DOHH2 (cell line): ENCODE measurements around the gene CDH4.

Source experiments
- H3F3A ChIP-seq: fragments of 200-600 bp; sonication (generic), shearing (Covaris generic); 2 replicates; pipeline ENCODE4 v1.6.0; 2016; ENCODE audit warnings: antibody characterized with exemption, mild to moderate bottlenecking; ENCODE audit not compliant: control insufficient read depth, insufficient read depth
- H3K27ac ChIP-seq: fragments of 200-600 bp; sonication (generic); 2 replicates; pipeline ENCODE4 v1.5.1; 2014; ENCODE audit warnings: low read depth, mild to moderate bottlenecking, low read length, moderate library complexity
- H3K27me3 ChIP-seq: fragments of 200-600 bp; sonication (generic); 2 replicates; pipeline ENCODE4 v1.6.1; 2014; ENCODE audit warnings: mild to moderate bottlenecking, low read length, mixed read lengths; ENCODE audit not compliant: control insufficient read depth
- H3K36me3 ChIP-seq: fragments of 200-600 bp; sonication (generic); 2 replicates; pipeline ENCODE4 v1.6.1; 2014; ENCODE audit warnings: mild to moderate bottlenecking, low read length, moderate library complexity, mixed read lengths; ENCODE audit not compliant: control insufficient read depth
- H3K4me1 ChIP-seq: fragments of 200-600 bp; sonication (generic); 2 replicates; pipeline ENCODE4 v1.6.1; 2014; ENCODE audit warnings: mild to moderate bottlenecking, low read length, mixed read lengths; ENCODE audit not compliant: control insufficient read depth
- H3K4me2 ChIP-seq: fragments of 200-600 bp; sonication (generic); 2 replicates; pipeline ENCODE4 v1.6.0; 2014; ENCODE audit warnings: mild to moderate bottlenecking, low read length, moderate library complexity
- H3K4me3 ChIP-seq: fragments of 200-600 bp; sonication (generic); 2 replicates; pipeline ENCODE4 v1.5.1; 2014; ENCODE audit warnings: mild to moderate bottlenecking, low read length, mixed read lengths
- H3K79me2 ChIP-seq: fragments of 200-600 bp; sonication (generic); 2 replicates; pipeline ENCODE4 v1.6.1; 2014; ENCODE audit warnings: mild to moderate bottlenecking, low read length, mixed read lengths; ENCODE audit not compliant: control insufficient read depth
- H3K9me2 ChIP-seq: fragments of 200-600 bp; sonication (generic); replicated peaks from 2 replicates; pipeline ENCODE4 v1.6.1; 2014; ENCODE audit warnings: mild to moderate bottlenecking, low read length, mixed read lengths; ENCODE audit not compliant: control insufficient read depth
- H3K9me3 ChIP-seq: fragments of 200-600 bp; sonication (generic); 2 replicates; pipeline ENCODE4 v1.6.1; 2014; ENCODE audit warnings: antibody characterized with exemption, low read length, mixed read lengths; ENCODE audit not compliant: control insufficient read depth, insufficient read depth
- H4K20me1 ChIP-seq: fragments of 200-600 bp; sonication (generic); 2 replicates; pipeline ENCODE4 v1.6.0; 2014; ENCODE audit warnings: low read depth, mild to moderate bottlenecking, antibody characterized with exemption, low read length, moderate library complexity; ENCODE audit not compliant: control insufficient read depth, insufficient read depth
- EZH2phosphoT487 ChIP-seq: fragments of 200-600 bp; sonication (generic); IDR thresholded peaks from 2 replicates; pipeline ENCODE4 v1.6.1; 2017; ENCODE audit warnings: borderline replicate concordance, mild to moderate bottlenecking, antibody characterized with exemption, low read length, moderate library complexity, mixed read lengths
- TF ChIP-seq, protein P1 (sequence below): fragments of 200-600 bp; sonication (generic); IDR thresholded peaks from one replicate; pipeline ENCODE4 v1.5.1; 2014; ENCODE audit warnings: antibody characterized with exemption, mild to moderate bottlenecking, low read depth, low read length; ENCODE audit not compliant: poor library complexity, severe bottlenecking

Gene CDH4

DNA sequence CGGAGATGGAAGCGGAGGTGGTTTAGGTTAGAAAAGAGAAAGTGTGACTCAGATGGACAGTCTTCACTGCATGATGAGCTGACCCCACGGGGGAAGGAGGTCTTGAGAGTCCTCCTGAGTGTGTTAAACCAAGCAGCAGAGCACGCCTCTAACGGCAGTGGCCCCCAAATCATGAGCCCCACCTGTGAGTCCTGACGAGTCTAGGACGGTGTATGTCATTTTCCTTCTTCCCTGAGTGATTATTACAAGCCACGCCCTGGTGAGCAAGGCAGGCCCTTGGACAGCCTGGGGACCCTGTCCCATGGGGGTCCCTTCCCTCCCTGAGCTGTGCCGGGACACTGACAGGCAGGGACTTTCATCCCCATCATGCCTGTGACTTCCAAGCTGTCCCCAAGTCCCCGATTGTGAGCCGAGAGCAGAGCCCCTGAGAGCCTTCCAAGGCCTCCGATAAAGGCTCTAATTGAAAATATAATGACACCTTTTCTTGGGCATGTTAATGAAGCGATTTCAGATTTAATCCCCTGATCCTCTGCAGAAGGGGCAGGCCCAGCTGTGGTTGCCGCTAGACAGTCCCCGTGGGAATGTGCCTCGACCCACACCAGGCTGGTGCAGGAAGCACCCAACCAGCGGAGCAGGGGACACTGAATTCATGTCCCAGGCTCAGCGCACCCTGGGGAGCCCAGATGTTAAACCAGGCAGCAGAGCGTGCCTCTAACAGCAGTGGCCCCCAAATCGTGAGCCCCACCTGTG is 493.5 kb downstream of the CDH4 start:
- H3K4me1 ChIP-seq = no peaks in the 10 kb centered on the region
- no peaks in the 10 kb centered on the region for H4K20me1 ChIP-seq
- H3K27me3 ChIP-seq = peaks cover 2% of the 10 kb centered on the region; the same call in 1 of the 2 replicates
- H3K4me2 ChIP-seq = no peak overlapping the region
- H3K9me2 ChIP-seq = no peaks in the 10 kb centered on the region
- H3K36me3 ChIP-seq = no peaks in the 10 kb centered on the region
- H3K9me3 ChIP-seq = no peaks in the 10 kb centered on the region
- no peaks in the 10 kb centered on the region for H3F3A ChIP-seq
- no peak overlapping the region for H3K4me3 ChIP-seq
- TF ChIP-seq EZH2phosphoT487 = no peak
- TF ChIP-seq, protein P1, sequence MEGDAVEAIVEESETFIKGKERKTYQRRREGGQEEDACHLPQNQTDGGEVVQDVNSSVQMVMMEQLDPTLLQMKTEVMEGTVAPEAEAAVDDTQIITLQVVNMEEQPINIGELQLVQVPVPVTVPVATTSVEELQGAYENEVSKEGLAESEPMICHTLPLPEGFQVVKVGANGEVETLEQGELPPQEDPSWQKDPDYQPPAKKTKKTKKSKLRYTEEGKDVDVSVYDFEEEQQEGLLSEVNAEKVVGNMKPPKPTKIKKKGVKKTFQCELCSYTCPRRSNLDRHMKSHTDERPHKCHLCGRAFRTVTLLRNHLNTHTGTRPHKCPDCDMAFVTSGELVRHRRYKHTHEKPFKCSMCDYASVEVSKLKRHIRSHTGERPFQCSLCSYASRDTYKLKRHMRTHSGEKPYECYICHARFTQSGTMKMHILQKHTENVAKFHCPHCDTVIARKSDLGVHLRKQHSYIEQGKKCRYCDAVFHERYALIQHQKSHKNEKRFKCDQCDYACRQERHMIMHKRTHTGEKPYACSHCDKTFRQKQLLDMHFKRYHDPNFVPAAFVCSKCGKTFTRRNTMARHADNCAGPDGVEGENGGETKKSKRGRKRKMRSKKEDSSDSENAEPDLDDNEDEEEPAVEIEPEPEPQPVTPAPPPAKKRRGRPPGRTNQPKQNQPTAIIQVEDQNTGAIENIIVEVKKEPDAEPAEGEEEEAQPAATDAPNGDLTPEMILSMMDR = no peak
- H3K79me2 ChIP-seq = no peaks in the 10 kb centered on the region
- no peak overlapping the region for H3K27ac ChIP-seq

DNA sequence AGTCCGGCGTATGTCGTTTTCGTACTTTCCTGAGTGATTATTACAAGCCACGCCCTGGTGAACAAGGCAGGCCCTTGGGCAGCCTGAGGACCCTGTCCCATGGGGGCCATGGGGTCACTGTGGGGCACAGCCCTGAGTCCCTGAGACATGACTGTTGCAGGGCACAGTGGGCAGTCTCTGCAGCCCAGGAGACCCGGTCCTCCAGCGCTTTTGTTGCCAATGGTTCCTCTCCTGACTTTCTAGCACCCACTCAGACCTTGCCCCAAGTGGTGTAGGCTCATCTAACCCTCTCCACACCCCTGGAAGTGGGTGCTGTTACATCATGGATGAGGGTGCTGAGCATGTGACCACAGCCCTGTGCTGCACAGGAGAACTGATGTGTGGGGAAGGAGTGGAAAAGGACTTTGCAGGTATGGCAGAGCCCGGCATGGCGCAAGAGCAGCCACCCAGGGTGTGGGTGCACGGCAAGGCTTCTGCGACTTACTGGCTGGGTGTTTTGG is 494.1 kb downstream of the CDH4 start:
- Histone ChIP-seq H3K4me3 (no peak overlapping the region), H3K36me3 (no peaks in the 10 kb centered on the region), H3K27ac (no peak overlapping the region), H3K4me2 (no peak overlapping the region), H3K27me3 (peaks cover 3% of the 10 kb centered on the region; the same call in 1 of the 2 replicates), H3F3A (no peaks in the 10 kb centered on the region), H3K79me2 (no peaks in the 10 kb centered on the region), H3K9me2 (no peaks in the 10 kb centered on the region), H3K4me1 (no peaks in the 10 kb centered on the region), H4K20me1 (no peaks in the 10 kb centered on the region), H3K9me3 (no peaks in the 10 kb centered on the region)
- no peak for TF ChIP-seq EZH2phosphoT487
- TF ChIP-seq, protein P1 = no peak

DNA sequence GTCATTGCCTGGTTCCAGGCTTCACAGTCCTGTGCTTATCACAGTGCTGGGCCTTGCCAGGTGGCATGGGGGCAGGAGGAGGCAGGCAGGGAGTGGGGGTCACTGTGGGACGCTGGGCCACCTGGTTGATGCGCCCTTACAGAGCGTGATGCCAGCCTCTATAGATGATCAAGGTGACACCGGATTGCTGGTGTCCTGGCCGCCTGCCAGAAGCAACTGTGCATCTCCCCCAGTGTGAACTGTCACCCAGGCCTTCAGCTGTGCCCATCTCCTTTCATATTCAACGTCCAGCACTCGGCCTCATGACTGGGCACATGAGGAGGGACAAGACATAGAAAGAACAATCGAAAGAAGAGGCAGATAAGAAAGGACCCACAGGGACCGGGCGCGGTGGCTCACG is 494.7 kb downstream of the CDH4 start:
- Histone ChIP-seq H3K27ac (no peak overlapping the region), H3K27me3 (peaks cover 3% of the 10 kb centered on the region; the same call in 1 of the 2 replicates), H3K4me1 (no peaks in the 10 kb centered on the region), H3K4me2 (no peak overlapping the region), H3K9me3 (no peaks in the 10 kb centered on the region), H3K36me3 (no peaks in the 10 kb centered on the region), H3K9me2 (no peaks in the 10 kb centered on the region), H3K79me2 (no peaks in the 10 kb centered on the region), H4K20me1 (no peaks in the 10 kb centered on the region), H3F3A (no peaks in the 10 kb centered on the region), H3K4me3 (no peak overlapping the region)
- TF ChIP-seq EZH2phosphoT487 = no peak
- TF ChIP-seq, protein P1 = no peak
